Left renal cortex interstitium (tissue), 4 donors: ENCODE data around the gene HLA-DRB5. TPM values are rescaled to one million over a fixed set of nuclear protein-coding genes. Genes with fewer than 3 reads are reported as not detected.
"Not testable (repeated sequence)": the region's sequence is repeated elsewhere in the genome, so short reads cannot be mapped to it uniquely, and the experiment has no call there.

ENCODE experiments used
- DNase-seq, 4 donors: peaks; one replicate each; pipeline ENCODE4 v3.0.0-alpha.2; 2013; ENCODE audit warnings: low read depth in 4 of 4, low spot score in 2 of 4, missing footprints in 1 of 4
- polyA plus RNA-seq, 4 donors: library from polyadenylated mRNA; unstranded; fragments of 120-200 nt; gene quantifications; one replicate each; pipeline ENCODE4 v1.2.1, GENCODE V29; 2013; ENCODE audit not compliant: insufficient read length in 4 of 4

The HLA-DRB5 gene
- 10 to 100 TPM in 3 of 4 donors, 1 to 10 TPM in 1; 8.3 to 46.3 (median 13.8) TPM for polyA plus RNA-seq

DNA sequence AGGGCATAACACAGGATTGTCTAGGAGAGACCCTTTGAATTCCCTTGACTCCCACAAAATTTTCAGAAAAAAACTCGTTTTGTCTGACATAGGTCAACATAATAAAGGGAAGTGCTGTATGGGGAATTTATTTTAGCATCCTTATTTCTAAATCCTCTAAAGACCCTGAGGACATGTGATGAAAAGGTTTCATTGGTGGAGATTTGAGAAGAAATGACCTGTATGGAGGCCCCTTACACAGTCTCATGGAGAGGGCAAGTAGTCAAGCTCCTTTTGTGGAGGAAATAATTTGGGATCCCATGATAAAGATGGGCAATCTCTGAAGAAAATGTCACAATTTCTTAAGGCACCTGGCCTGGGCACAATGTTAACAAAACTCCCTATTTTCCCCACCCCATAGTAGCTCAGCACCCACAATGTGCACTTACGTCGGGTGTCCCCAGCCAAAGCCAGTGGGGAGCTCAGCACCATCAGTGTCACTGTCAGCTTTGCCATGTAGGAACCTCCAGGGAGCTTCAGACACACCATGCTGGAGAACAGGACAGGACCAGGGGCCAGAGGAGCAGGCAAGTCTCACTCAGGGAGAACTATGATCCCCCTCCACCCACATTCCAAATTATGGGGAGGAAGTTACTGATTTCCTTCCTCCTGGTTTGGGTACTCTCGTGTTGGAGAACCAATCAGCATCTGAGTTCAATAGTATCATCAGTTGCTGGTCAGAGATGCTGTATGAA, at the start of gene HLA-DRB5:
TSS of gene HLA-DRB5 (minus strand) at position 591 of the 734 bp plus-strand sequence. CDS start at position 528, 63 bp downstream.
- no peak for DNase-seq

DNA sequence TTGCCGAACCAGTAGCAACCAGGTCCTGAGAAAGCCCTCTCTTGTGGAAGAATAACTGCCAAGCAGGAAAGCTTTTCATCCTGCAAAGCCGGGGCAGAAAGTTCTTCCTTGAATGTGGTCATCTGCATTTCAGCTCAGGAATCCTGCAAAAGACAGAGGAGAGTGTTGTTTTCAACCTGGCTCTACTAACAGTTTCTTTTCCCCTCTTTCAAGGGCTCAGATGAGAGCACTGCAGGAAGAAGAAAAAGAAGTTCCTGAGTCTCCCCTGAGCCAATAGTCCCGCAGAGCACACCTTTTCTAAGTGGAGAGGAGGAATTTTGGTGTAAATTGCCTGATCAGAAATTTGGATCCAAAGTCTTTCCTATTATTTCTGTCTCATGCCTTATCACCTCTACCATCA, 48.9 kb upstream of the HLA-DRB5 start:
- DNase-seq = no peak

DNA sequence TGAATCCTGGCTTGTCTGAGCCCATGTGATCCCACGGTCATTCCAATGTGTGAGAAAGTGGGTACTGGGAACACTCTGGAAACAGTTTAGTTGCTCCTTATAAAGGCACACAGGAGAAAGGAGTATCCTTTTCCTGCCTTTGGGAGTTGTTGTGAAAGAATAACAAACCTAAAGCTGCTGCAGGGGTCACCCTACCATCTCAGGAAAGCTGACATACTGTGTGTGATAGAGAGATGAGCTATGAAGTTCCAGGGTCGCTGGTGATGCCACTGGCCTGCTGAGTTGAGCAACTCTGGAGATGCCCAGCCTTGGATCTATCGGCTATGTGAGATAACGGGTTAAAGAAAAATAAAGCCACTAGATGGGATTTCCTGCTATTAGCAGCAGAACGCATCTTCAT, 47.4 kb upstream of the HLA-DRB5 start:
- DNase-seq = not testable (repeated sequence)

DNA sequence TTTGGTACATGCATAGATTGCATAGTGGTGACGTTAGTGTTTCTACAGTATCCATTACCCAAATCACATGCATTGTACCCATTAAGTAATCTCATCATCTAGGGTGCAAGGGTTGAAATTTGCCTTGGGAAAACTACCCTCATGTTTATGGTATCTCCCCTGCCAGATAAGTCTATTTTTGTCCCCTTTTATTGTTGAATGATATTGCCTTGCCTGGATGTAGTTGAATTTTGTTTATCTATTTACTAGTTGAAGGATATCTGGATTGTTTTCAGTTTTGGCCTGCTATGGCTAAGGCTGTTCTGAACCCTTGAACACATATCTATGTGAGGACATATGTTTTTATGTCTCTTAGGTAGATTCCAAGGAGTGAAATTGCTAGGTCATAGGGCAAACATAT, 46.2 kb upstream of the HLA-DRB5 start:
- DNase-seq = no peak

DNA sequence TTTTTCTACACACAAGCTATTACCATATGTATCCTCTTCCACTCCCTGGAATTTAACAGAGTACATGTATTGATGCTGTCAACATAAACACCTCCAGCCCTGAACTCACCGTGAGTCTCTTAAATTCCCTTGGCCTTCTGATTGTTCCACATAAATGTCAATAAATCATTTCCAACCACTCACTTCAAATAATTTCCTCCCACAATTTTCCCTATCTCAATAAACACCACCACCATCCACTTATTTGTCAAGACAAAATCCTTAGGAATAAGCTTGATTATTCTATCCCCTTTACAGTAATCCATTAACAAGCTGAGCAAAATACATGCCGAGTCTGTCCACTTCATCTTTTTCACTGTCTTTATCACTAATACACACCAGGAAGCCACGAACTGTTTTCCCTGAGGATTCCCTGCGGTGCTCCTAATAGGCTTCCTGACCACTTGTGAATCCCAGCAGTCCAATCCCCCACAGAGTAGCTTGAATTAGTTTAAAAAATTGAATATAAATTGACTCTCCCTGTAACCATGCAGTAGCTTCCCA, 40.3 kb upstream of the HLA-DRB5 start:
- no peak for DNase-seq

DNA sequence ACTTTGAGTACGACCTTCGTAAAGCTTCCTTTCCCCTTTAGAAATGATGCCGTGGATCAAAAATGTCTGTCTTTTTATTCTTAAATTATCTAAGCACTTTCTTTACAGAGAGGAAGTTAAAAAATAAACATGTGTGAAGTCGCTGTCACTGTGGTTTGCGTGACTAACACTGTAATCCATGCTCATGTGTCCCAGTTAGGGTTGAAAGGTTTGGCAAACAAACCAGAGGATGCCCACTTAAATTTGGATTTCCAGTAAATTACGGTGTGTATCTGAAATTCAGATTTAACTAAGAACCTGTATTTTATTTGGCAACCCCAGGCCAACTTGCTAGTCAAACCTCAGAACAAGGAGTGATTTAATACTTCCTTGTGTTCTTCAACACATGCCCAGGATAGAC, 38.5 kb upstream of the HLA-DRB5 start:
- no peak for DNase-seq

DNA sequence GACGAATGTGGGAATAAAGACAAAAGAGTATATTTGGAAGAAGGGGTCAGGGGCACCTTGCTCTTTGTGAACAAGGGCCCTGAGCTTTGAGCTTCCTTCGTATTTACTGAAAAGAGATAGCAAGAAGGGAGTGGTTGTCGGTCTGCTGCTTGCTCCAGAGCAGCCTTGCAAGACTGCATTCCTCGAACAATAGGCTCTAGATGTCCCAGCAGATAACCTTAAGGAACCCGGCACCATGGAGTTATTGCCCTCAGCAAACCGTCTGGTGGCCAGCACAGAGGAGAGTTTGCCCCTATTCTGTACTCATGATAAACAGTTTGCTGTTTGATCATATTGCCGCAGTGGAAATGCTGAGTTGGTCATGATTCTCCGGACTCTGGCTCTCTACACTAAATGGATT, 36.9 kb upstream of the HLA-DRB5 start:
- DNase-seq = no peak

DNA sequence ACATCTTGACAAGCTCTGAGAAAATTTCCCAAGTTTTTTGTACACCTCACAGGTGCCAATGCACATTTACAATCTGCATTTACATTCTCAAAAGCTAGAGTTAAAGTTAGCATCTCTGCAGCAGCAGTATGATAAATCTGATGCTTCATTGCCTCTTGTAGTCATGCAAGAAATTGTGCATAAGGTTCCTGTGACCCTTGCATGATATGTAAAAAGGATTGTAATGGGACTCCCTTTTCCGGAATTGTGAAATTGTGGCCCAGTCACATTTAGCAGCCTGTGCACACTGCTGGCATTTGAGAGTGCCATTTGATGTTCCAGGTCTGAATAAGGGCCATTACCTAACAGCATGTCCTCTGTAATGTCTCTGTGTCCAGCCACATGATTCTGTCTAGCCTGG, 35.4 kb upstream of the HLA-DRB5 start:
- DNase-seq = no peak

DNA sequence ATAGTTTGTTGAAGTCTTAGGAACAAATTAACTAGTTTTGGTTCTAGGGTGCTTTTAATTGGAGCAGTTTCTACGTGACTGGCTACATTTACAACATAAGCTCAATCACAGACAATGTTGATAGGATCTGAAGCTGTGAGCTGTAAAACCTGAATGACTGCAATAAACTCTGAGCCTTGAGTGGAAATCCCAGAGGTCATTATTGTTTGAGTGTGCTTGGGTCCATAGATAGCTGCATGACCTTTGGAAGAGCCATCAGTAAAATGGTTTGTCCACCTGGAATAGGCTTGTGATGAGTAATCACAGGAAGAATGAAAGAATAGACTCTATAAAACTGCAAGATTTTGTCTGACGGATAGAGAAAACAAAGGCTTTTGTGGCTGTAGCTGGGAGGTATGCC, 32.9 kb upstream of the HLA-DRB5 start:
- DNase-seq = no peak

DNA sequence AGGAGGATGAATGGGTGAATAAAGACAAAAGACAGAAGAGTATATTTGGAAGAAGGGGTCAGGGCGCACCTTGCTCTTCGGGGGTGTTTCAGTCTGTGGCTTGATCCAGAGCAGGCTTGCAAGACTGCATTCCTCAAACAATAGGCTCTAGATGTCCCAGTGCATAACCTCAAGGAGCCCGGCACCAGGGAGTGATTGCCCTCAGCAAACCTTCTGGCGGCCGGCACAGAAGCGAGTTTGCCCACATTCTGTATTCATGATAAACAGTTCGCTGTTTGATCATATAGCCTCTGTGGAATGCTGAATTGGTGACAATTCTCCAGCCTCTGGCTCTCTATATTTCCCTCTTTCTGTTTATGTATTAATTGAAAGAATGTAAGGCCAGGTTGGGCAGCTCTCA, 29.7 kb upstream of the HLA-DRB5 start:
- no peak for DNase-seq

DNA sequence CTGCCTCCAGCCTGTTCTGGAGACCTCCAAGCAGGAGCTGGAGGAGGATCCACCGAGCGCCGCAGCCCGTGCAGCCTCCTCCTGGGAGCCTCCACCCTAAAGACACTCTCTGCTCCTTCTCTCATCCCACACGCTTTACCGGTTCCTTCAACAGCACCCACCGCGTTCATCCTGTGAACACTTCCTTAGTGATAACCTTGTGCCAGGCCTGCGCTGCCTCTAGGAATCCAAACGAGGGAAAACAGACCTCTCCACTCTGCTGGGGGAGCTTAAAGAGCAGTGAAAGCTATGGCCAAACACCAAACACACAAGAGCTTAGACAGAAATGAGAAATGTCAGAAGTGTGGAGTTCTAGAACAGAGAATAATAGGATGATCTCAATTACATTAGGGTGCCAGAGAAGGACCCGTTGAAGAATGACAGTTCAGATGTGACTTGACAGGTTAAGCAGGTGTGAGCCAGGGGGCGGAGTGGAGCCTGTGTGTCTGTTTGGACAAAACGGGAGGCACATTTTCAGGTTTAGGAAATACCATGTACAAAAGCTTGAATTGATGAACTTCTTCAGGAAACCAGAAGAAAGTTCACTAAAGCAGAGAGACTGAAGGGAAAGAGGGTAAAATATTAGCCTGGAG, 28.5 kb upstream of the HLA-DRB5 start:
- no peak for DNase-seq

DNA sequence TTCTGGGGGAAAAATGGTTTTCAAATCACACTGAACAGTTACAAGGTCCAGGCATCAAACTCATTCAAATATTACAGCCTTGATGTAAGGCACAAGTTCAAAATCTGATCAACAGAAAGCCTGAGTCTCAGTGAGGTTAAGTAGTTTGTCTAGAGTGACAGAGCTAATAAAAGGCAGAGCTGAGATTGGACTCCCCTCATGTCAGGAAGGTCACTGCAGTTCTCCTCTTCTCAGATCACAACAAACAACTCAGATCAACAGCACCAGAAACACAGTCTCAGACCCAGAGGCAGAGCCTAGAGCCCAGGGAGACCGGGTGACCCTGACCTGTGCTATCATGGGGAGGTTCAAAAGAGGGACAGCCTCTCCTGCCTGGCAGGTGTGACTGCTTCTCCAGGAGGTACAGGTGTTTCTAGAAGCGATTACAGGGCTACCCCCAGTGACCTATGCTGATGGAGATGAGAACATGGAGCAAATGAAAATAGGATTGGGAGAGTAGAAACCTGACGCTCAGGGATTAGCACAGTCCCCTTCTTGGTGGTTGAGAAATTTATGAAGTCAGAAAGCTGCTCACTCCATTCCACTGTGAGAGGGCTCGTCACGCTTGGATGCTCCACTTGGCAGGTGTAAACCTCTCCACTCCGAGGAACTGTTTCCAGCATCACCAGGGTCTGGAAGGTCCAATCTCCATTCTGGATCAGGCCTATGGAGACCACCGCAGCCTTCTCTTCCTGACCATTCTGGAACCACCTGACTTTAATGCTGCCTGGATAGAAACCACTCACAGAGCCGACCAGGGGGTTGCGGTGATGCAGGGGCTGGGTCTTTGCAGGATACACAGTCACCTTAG, 24.3 kb upstream of the HLA-DRB5 start:
- peak in 1 of 4 donors; percentile 12 for DNase-seq

DNA sequence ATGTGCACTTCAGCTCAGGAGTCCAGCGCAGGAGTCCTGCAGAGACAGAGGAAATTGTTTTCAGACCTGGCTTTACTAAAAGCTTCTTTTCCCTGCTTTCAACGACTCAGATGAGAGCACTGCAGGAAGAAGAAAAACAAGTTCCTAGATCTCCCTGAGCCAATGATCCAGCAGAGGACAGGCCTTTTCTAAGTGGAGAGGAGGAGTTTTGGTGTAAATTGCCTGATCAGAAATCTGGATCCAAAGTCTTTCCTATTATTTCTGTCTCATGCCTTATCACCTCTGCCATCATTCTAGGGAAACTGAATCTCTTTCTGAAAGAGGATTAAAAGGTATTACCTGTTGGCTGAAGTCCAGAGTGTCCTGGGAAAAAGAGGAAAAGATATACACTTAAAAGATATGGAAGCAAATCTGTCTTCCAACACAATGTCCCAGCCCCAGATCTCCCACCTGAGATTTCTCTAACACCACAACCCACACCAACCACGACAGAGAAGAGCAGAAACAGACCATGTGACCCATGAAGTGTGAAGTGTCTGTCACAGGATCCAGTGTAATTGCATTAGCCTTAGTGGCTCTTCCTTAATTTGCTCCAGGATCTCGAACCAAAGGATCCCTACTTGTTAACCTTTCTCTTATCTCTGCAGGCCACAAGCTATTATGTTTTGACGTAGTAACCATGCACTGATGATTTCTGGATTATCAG, 23.1 kb upstream of the HLA-DRB5 start:
- no peak for DNase-seq

DNA sequence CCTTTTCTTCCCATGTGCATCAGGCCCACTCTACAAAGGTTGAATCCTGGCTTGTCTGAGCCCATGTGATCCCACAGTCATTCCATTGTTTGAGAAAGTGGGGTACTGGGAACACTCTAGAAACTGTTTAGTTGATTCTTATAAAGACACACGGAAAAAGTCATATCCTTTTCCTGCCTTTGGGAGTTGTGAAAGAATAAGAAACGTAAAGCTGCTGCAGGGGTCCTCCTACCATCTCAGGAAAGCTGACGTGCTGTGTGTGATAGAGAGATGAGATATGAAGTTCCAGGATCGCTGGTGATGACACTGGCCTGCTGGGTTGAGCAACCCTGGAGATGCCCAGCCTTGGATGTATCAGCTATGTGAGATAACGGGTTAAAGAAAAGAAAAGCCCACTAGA, 21.3 kb upstream of the HLA-DRB5 start:
- no peak for DNase-seq

DNA sequence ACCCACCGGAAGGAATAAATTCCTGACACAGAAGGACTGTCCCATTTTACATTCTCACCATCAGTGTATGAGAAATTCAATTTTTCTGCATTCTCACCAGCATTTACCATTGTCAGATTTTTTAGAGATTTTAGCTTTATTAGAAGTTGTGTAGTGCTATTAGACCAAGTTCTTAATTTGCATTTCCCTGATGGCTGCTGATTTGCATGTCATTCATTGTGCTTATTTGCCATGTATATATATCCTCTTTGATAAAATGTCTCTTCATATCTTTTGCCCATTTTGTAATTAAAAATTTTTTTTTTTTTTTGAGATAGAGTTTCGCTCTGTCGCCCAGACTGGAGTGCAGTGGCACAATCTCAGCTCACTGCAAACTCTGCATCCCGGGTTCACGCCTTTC, 9.8 kb upstream of the HLA-DRB5 start:
- no peak for DNase-seq

DNA sequence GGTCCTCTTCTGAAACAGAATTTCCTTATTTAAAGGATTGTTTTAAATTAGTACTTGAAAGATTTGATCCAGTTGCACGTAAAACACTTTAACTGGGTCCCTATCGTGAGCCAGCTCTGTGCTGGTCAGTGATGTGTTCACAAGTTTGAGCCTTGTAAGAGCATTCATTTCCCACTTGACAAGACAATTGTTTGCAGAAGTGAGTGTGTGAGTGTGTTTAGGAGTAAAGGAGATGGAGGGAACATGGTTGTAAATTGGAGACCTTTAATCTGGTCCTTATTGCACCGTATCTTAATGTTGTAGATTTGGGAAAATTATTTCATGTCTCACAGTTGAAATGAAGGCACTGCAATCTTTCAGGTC, 325 bp upstream of the HLA-DRB5 start:
- DNase-seq = not testable (repeated sequence)

DNA sequence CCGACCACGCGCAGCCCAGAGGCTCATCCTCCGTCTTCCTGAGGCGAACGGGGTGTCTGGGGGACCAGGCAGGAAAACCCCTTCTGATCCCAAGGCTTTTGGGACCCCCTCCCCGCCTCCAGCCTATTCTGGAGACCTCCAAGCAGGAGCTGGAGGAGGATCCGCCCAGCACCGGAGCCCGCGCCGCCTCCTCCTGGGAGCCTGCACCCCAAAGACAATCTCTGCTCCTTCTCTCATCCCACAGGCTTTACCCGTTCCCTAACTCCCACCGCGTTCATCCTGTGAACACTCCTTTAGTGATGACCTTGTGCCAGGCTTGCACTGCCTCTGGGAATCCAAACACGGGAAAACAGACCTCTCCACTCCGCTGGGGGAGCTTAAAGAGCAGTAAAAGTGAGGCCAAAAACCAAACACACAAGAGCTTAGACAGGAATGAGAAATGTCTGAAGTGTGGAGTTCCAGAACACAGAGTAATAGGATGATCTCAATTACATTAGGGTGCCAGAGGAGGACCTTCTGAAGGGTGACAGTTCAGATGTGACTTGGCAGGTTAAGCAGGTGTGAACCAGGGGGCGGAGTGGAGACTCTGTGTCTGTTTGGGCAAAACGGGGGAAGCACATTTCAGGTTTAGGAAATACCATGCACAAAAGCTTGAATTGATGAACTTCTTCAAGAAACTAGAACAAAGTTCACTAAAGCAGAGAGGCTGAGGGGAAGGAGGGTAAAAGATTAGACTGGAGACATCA, 7.6 kb downstream of the HLA-DRB5 start:
- DNase-seq = no peak

DNA sequence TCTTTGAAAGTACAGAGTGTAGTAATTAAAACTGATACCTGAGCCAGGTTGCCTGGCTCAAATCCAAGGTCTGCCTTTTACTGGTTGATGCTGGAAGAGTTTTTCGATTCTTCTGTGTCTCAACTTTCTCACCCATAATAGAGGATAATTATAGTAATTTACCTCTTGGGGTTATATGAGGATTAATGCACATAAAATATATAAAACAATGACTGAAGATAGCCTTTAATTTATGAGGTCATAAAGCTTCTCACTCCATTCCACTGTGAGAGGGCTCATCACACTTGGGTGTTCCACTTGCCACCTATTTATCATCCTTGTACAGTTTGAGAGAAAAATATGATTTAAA, 10.2 kb downstream of the HLA-DRB5 start:
- no peak for DNase-seq

DNA sequence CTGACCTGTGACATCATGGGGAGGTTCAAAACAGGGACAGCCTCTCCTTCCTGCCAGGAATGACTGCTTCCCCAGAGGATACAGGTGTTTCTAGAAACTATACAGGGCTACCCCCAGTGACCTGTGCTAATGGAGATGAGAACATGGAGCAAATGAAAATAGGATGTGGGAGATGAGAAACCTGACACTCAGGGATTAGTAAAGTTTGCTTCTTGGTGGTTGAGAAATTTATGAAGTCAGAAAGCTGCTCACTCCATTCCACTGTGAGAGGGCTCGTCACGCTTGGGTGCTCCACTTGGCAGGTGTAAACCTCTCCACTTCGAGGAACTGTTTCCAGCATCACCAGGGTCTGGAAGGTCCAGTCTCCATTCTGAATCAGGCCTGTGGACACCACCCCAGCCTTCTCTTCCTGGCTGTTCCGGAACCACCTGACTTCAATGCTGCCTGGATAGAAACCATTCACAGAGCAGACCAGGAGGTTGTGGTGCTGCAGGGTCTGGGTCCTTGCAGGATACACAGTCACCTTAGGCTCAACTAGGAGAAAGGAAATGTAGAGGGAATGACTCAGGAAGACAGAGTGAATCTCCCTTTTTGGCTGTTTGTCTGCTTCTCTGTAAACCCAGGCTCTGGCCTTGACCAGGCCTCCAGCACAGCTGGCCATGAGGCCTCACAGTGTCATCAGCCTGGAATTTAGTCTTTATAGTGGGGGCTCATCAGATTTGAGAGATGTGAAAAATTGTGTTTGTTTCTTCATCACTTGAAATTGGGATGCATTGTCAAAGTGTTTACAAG, 10.8 kb downstream of the HLA-DRB5 start:
- DNase-seq = no peak
